H1 (cell line): ENCODE results near the gene GNB3. TPM values are rescaled to one million over a fixed set of nuclear protein-coding genes. Genes with fewer than 3 reads are reported as not detected.
A peak's percentile ranks its signal among the peaks of the same experiment; 100 is the strongest.

Experiments used
- CTCF ChIA-PET: fragments of 300-600 bp; sonication (Branson Sonifier 250); formaldehyde crosslinking; loops from one replicate; lab custom pipeline; 2021; ENCODE audit not compliant: partially characterized antibody; lab: Charles Lee
- POLR2A ChIA-PET: fragments of 300-600 bp; sonication (Branson Sonifier 250); formaldehyde crosslinking; loops from one replicate; lab custom pipeline; 2021; ENCODE audit warnings: inconsistent platforms; ENCODE audit not compliant: partially characterized antibody; lab: Charles Lee
- DNase-seq, 2 experiments: peaks; one replicate each; pipeline versions ENCODE4 v3.0.0 to v3.0.0-alpha.2; 2010 to 2022; ENCODE audit warnings: low spot score in 2 of 2, low read depth in 1 of 2, mixed read lengths in 1 of 2
- FAIRE-seq: peaks from 2 replicates; lab custom pipeline; 2011; peaks lifted over from hg19 to GRCh38; lab: Jason Lieb, UNC
- H2AFZ ChIP-seq: 2 replicates; pipeline ENCODE4 v1.8.1; 2012; ENCODE audit warnings: low read length, inconsistent platforms
- H2AK5ac ChIP-seq: 2 replicates; pipeline ENCODE4 v1.6.1; 2013; ENCODE audit warnings: low read depth, low read length
- H2BK120ac ChIP-seq: replicated peaks from 2 replicates; pipeline ENCODE3; 2013; ENCODE audit warnings: low read depth, low read length, inconsistent platforms
- H2BK12ac ChIP-seq: 2 replicates; pipeline ENCODE4 v1.6.1; 2013; ENCODE audit warnings: low read depth, low read length
- H2BK15ac ChIP-seq: 2 replicates; pipeline ENCODE4 v1.6.1; 2013; ENCODE audit warnings: low read length
- H2BK20ac ChIP-seq: 2 replicates; pipeline ENCODE4 v1.6.1; 2013; ENCODE audit warnings: low read length
- H2BK5ac ChIP-seq: 2 replicates; pipeline ENCODE4 v1.6.1; 2013; ENCODE audit warnings: low read depth, low read length
- H3K14ac ChIP-seq: 2 replicates; pipeline ENCODE4 v1.6.1; 2013; ENCODE audit warnings: inconsistent platforms; ENCODE audit not compliant: insufficient read length
- H3K18ac ChIP-seq: 2 replicates; pipeline ENCODE4 v1.6.1; 2013; ENCODE audit warnings: low read length; ENCODE audit errors: extremely low read depth
- H3K23ac ChIP-seq: 2 replicates; pipeline ENCODE4 v1.6.1; 2013; ENCODE audit warnings: inconsistent platforms; ENCODE audit not compliant: insufficient read length
- H3K23me2 ChIP-seq: 2 replicates; pipeline ENCODE4 v1.6.1; 2013; ENCODE audit warnings: low read depth, low read length
- H3K27ac ChIP-seq: 2 replicates; pipeline ENCODE4 v1.6.1; 2011; ENCODE audit warnings: low read depth, low read length, inconsistent platforms
- H3K27me3 ChIP-seq, 4 experiments: replicated peaks in 1 of 4; 1 replicate in 1 of 4; 2 replicates in 3 of 4; pipeline versions ENCODE4 v1.6.1 to v1.8.1; 2011 to 2013; ENCODE audit warnings: low read length in 3 of 4, mild to moderate bottlenecking in 3 of 4, inconsistent platforms in 2 of 4, mixed read lengths in 2 of 4, moderate library complexity in 1 of 4; ENCODE audit not compliant: control insufficient read depth in 3 of 4, insufficient read depth in 3 of 4; ENCODE audit errors: extremely low read depth in 1 of 4
- H3K36me3 ChIP-seq, 4 experiments: 2 replicates each; pipeline versions ENCODE4 v1.6.1 to v1.8.1; 2011 to 2013; ENCODE audit warnings: mild to moderate bottlenecking in 4 of 4, low read length in 3 of 4, moderate library complexity in 2 of 4, control low read depth in 1 of 4, inconsistent platforms in 1 of 4; ENCODE audit not compliant: insufficient read depth in 4 of 4, control insufficient read depth in 2 of 4
- H3K4ac ChIP-seq: replicated peaks from 2 replicates; pipeline ENCODE3; 2013; ENCODE audit warnings: low read length, low read depth, mixed read lengths, inconsistent platforms; ENCODE audit not compliant: insufficient read length
- H3K4me1 ChIP-seq, 4 experiments: replicated peaks in 1 of 4; 1 replicate in 1 of 4; 2 replicates in 3 of 4; pipeline versions ENCODE4 v1.6.1 to v1.8.1; 2011 to 2013; ENCODE audit warnings: low read length in 3 of 4, inconsistent platforms in 2 of 4, mixed read lengths in 1 of 4; ENCODE audit not compliant: insufficient read depth in 4 of 4, control insufficient read depth in 3 of 4
- H3K4me2 ChIP-seq, 2 experiments: 2 replicates each; pipeline versions ENCODE4 v1.6.1 to v1.8.1; 2011 to 2013; ENCODE audit warnings: low read depth in 2 of 2, low read length in 2 of 2, control low read depth in 1 of 2, inconsistent platforms in 1 of 2, mild to moderate bottlenecking in 1 of 2; ENCODE audit not compliant: insufficient read depth in 1 of 2
- H3K4me3 ChIP-seq, 4 experiments: fragments of 200-600, 300-600 bp in 1 of 4; sonication (generic), shearing (Covaris generic), sonication (Bioruptor Twin) in 1 of 4; 2 replicates each; pipeline versions ENCODE4 v1.5.1 to v1.8.1; 2011 to 2016; ENCODE audit warnings: low read length in 4 of 4, low read depth in 3 of 4, control low read depth in 2 of 4, inconsistent platforms in 2 of 4, mild to moderate bottlenecking in 2 of 4, mixed read lengths in 1 of 4, moderate library complexity in 1 of 4; ENCODE audit not compliant: insufficient read depth in 2 of 4; ENCODE audit errors: extremely low read depth in 1 of 4
- H3K56ac ChIP-seq: replicated peaks from 2 replicates; pipeline ENCODE3; 2013; ENCODE audit warnings: low read depth, mild to moderate bottlenecking, mixed read lengths, low read length, inconsistent platforms; ENCODE audit not compliant: insufficient read length
- H3K79me1 ChIP-seq: 2 replicates; pipeline ENCODE4 v1.6.1; 2013; ENCODE audit warnings: low read depth, low read length, control low read depth
- H3K79me2 ChIP-seq, 2 experiments: 2 replicates each; pipeline versions ENCODE4 v1.6.1 to v1.8.1; 2012 to 2013; ENCODE audit warnings: low read length in 2 of 2, mild to moderate bottlenecking in 2 of 2, inconsistent platforms in 1 of 2; ENCODE audit not compliant: insufficient read depth in 2 of 2, control insufficient read depth in 1 of 2
- H3K9ac ChIP-seq, 4 experiments: replicated peaks in 1 of 4; 1 replicate in 1 of 4; 2 replicates in 3 of 4; pipeline versions ENCODE4 v1.6.1 to v1.8.1; 2011 to 2013; ENCODE audit warnings: low read depth in 3 of 4, low read length in 3 of 4, control low read depth in 2 of 4, mild to moderate bottlenecking in 2 of 4, moderate library complexity in 2 of 4, inconsistent platforms in 1 of 4; ENCODE audit errors: extremely low read depth in 1 of 4
- H3K9me3 ChIP-seq, 2 experiments: 2 replicates each; pipeline versions ENCODE4 v1.6.1 to v1.8.1; 2012 to 2013; ENCODE audit warnings: mild to moderate bottlenecking in 2 of 2, moderate library complexity in 2 of 2, control low read depth in 1 of 2, inconsistent platforms in 1 of 2, low read depth in 1 of 2, low read length in 1 of 2, mixed read lengths in 1 of 2; ENCODE audit not compliant: insufficient read depth in 2 of 2
- H4K20me1 ChIP-seq, 2 experiments: replicated peaks in 1 of 2; 2 replicates each; pipeline versions ENCODE3 to v1.8.1; 2011 to 2013; ENCODE audit warnings: inconsistent platforms in 2 of 2, low read length in 2 of 2, mild to moderate bottlenecking in 1 of 2; ENCODE audit not compliant: insufficient read depth in 2 of 2, control insufficient read depth in 1 of 2
- H4K5ac ChIP-seq: 2 replicates; pipeline ENCODE4 v1.6.1; 2013; ENCODE audit warnings: low read length, low read depth, mixed read lengths, inconsistent platforms; ENCODE audit not compliant: insufficient read length
- H4K8ac ChIP-seq: 2 replicates; pipeline ENCODE4 v1.8.0; 2013; ENCODE audit warnings: mild to moderate bottlenecking, moderate library complexity, low read length, inconsistent platforms; ENCODE audit not compliant: insufficient read depth; ENCODE audit errors: extremely low read depth
- H4K91ac ChIP-seq: replicated peaks from 2 replicates; pipeline ENCODE3; 2013; ENCODE audit warnings: low read length, mixed read lengths, inconsistent platforms; ENCODE audit not compliant: insufficient read length
- E2F6 ChIP-seq: IDR thresholded peaks from 2 replicates; pipeline ENCODE4 v1.6.1; 2012; ENCODE audit warnings: inconsistent platforms
- RFX5 ChIP-seq: IDR thresholded peaks from 2 replicates; pipeline ENCODE4 v1.6.1; 2011; ENCODE audit warnings: low read depth, low read length, improper control_type of control experiment, borderline replicate concordance
- RXRA ChIP-seq: IDR thresholded peaks from 2 replicates; pipeline ENCODE4 v1.6.1; 2011; ENCODE audit warnings: low read depth, mild to moderate bottlenecking, low read length, moderate library complexity; ENCODE audit not compliant: insufficient read depth
- SIX5 ChIP-seq: IDR thresholded peaks from 2 replicates; pipeline ENCODE4 v1.6.1; 2011; ENCODE audit warnings: mild to moderate bottlenecking, low read depth, low read length
- TCF12 ChIP-seq: IDR thresholded peaks from 2 replicates; pipeline ENCODE4 v1.6.1; 2011; ENCODE audit warnings: low read depth, mild to moderate bottlenecking, low read length
- WGBS, 2 experiments: shearing (Covaris generic) in 1 of 2; methylation state at CpG; one replicate each; pipeline versions ENCODE4 v1.1.6 to v1.1.7; 2013 to 2015; ENCODE audit warnings: low lambda C conversion rate in 2 of 2, mixed read lengths in 2 of 2, inconsistent platforms in 1 of 2, low coverage in 1 of 2, missing lambda C conversion rate in 1 of 2; ENCODE audit not compliant: insufficient replicate concordance in 2 of 2, insufficient coverage in 1 of 2, insufficient read length in 1 of 2; ENCODE audit errors: extremely low coverage in 1 of 2, missing lambda C conversion rate in 1 of 2; 5-methylcytosine and 5-hydroxymethylcytosine counted together
- polyA plus RNA-seq, 7 experiments: library from polyadenylated mRNA; depleted of rRNA in 3 of 7; stranded (reverse) in 5 of 7; unstranded in 2 of 7; fragments of >200 nt in 5 of 7; fragments of 200-250 nt in 2 of 7; gene quantifications; 1 replicate in 5 of 7; 2 replicates in 1 of 7; 4 replicates in 1 of 7; pipeline versions ENCODE4 v1.2.1 to v1.2.3, GENCODE V29; 2011 to 2013; ENCODE audit warnings: missing spikeins in 2 of 7, mixed read lengths in 2 of 7
- total RNA-seq: library from RNA; stranded (reverse); fragmentation: NEBNext Ultra II Directional; extraction: Animal tissue kit (Norgen Biotek cat#: 25700); gene quantifications from 2 replicates; pipeline ENCODE4 v1.2.1, GENCODE V29; 2021

GNB3 gene
- total and polyA plus RNA-seq, 2 of the 8 experiments (the other 6 are each of a cell fraction or from before 2014, with no cell fraction given): 9.9 TPM

GRCh38 chr12:6792522-6793201 lies 48.1 kb upstream of the GNB3 start:
- no peak overlapping the region for H2BK20ac ChIP-seq
- H3K4ac ChIP-seq: peak overlapping the region; percentile 1
- peak overlapping the region; percentile 63 for H4K8ac ChIP-seq
- FAIRE-seq (no peak), DNase-seq (no peak)
- POLR2A ChIA-PET: interaction anchor here (1.0 to 3.1 kb wide), 6 partner anchors 10 to 77 kb away, joined by 3 to 10 read pairs (median 7); partner anchors contain the start of gene GPR162
- H3K79me1 ChIP-seq: no peaks in the 10 kb centered on the region
- H2AK5ac ChIP-seq: no peak overlapping the region
- TF ChIP-seq SIX5: no peak
- no peak for TF ChIP-seq RXRA
- TF ChIP-seq TCF12: no peak
- no peak for TF ChIP-seq RFX5
- TF ChIP-seq E2F6: no peak
- H3K4me3 ChIP-seq: no peak overlapping the region
- no peak overlapping the region for H4K5ac ChIP-seq
- H2BK15ac ChIP-seq: peak overlapping the region; percentile 72; the same call in 1 of the 2 replicates
- 74% methylated on average over 12 of the region's 12 CpGs; no CpG with 5 or more reads in 1 of the 2 experiments for WGBS, 2 experiments
- no peak overlapping the region for H3K18ac ChIP-seq
- no peaks in the 10 kb centered on the region for H3K36me3 ChIP-seq
- H4K20me1 ChIP-seq: no peaks in the 10 kb centered on the region
- CTCF ChIA-PET: interaction anchor here (0.8 to 29.6 kb wide), 9 partner anchors 10 to 39 kb away, joined by 3 to 532 read pairs (median 7); partner anchors contain the start of genes GNB3, GPR162, MLF2 and P3H3
- H3K23me2 ChIP-seq: no peaks in the 10 kb centered on the region
- H3K56ac ChIP-seq: no peak overlapping the region
- 0 out of 7 replicates have a peak, but pooled peaks cover 0 to 3% (median 0%) of the 10 kb centered on the region in 4 experiments for H3K27me3 ChIP-seq
- H2BK120ac ChIP-seq: no peak overlapping the region
- peaks cover 0 to 9% (median under 1%) of the 10 kb centered on the region in 4 experiments; a peak in 3 of 7 replicates for H3K4me1 ChIP-seq
- H2AFZ ChIP-seq: no peak overlapping the region
- 0 out of 7 replicates have a peak overlapping the region, but pooled peaks of 1 of the 4 experiments have one; percentile 15 for H3K9ac ChIP-seq
- no peak overlapping the region for H3K14ac ChIP-seq
- H3K9me3 ChIP-seq: no peaks in the 10 kb centered on the region
- H2BK12ac ChIP-seq: no peak overlapping the region
- H3K4me2 ChIP-seq: no peak overlapping the region
- no peak overlapping the region for H4K91ac ChIP-seq
- no peaks in the 10 kb centered on the region for H3K79me2 ChIP-seq
- no peak overlapping the region for H3K23ac ChIP-seq
- H3K27ac ChIP-seq: no peak overlapping the region
- H2BK5ac ChIP-seq: 0 out of 2 replicates have a peak overlapping the region, but pooled peaks have one; percentile 56
